BLaER1 (cell line): Measurements from ENCODE around the gene H2BK1.

Source experiments
- H3K27ac ChIP-seq: shearing (Covaris generic); formaldehyde crosslinking; 2 replicates; pipeline ENCODE4 v1.8.1; 2022
- H3K27me3 ChIP-seq: shearing (Covaris generic); formaldehyde crosslinking; 2 replicates; pipeline ENCODE4 v1.8.1; 2022
- H3K36me3 ChIP-seq: shearing (Covaris generic); formaldehyde crosslinking; 2 replicates; pipeline ENCODE4 v1.8.1; 2022
- H3K4me1 ChIP-seq: shearing (Covaris generic); formaldehyde crosslinking; 2 replicates; pipeline ENCODE4 v1.8.1; 2022
- H3K4me2 ChIP-seq: shearing (Covaris generic); formaldehyde crosslinking; 2 replicates; pipeline ENCODE4 v1.8.1; 2022
- H3K4me3 ChIP-seq: shearing (Covaris generic); formaldehyde crosslinking; 2 replicates; pipeline ENCODE4 v1.8.1; 2022
- H3K9ac ChIP-seq: shearing (Covaris generic); formaldehyde crosslinking; 2 replicates; pipeline ENCODE4 v1.8.1; 2022
- H3K9me3 ChIP-seq: shearing (Covaris generic); formaldehyde crosslinking; 2 replicates; pipeline ENCODE4 v1.8.1; 2022
- H4K20me1 ChIP-seq: shearing (Covaris generic); formaldehyde crosslinking; 2 replicates; pipeline ENCODE4 v1.8.1; 2022
- Cebpa-rat ChIP-seq: shearing (Covaris generic); IDR thresholded peaks from 2 replicates; pipeline ENCODE4 v1.8.1; 2022

H2BK1 gene

DNA sequence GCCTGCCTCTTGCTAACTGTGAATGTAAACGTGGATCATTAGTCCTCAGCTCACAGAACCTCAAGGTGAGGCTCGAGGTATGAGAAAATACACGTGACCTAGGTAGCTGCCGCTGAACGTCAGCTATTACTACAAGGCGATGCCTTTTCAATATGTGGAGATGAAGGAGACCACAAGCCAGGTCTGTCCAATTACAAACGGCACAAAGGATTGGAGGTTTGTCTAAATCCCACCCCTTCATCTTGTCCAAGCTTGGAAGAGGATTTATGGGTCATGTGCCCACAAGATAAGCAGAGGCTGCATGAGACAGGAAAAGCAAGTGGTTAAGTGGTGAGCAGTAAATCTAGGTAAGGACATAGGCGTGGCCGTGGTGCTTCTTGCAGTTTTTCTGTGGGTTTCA lies 3.4 kb downstream of the H2BK1 start:
- Histone ChIP-seq H3K27ac (no peak overlapping the region), H3K4me1 (peaks cover 17% of the 10 kb centered on the region), H3K4me2 (peak overlapping the region; percentile 70), H3K9me3 (no peaks in the 10 kb centered on the region), H3K27me3 (peaks cover 12% of the 10 kb centered on the region; the same call in 1 of the 2 replicates), H4K20me1 (peaks cover 14% of the 10 kb centered on the region; the same call in 1 of the 2 replicates), H3K9ac (no peak overlapping the region), H3K36me3 (peaks cover 11% of the 10 kb centered on the region; the same call in 1 of the 2 replicates), H3K4me3 (no peak overlapping the region)
- no peak for TF ChIP-seq Cebpa-rat

DNA sequence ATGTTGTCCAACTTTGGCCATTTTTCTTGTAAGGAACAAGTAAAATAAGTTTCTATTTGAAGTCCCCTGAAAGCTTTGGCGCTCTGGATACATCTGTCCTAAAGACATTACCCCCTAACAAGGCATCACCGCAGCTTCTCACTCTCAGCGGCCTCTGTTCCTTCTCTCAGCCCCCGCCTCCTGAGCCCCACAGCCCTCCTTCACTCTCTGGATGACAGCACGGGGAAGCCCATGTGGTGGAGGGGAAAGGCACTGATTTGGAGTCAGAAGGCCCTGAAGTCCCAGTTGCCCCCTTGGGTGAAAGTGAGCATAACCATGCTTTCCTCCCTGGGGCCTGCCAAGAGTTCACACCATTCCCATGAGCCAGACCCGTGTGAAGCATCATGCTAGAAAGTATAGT lies 4.6 kb downstream of the H2BK1 start:
- TF ChIP-seq Cebpa-rat, result no peak
- Histone ChIP-seq H3K4me1 (peaks cover 17% of the 10 kb centered on the region), H4K20me1 (peaks cover 3% of the 10 kb centered on the region; the same call in 1 of the 2 replicates), H3K36me3 (0 out of 2 replicates have a peak, but pooled peaks cover under 1% of the 10 kb centered on the region), H3K9ac (no peak overlapping the region), H3K4me2 (no peak overlapping the region), H3K27me3 (peaks cover 12% of the 10 kb centered on the region; the same call in 1 of the 2 replicates), H3K4me3 (no peak overlapping the region), H3K9me3 (no peaks in the 10 kb centered on the region), H3K27ac (no peak overlapping the region)

DNA sequence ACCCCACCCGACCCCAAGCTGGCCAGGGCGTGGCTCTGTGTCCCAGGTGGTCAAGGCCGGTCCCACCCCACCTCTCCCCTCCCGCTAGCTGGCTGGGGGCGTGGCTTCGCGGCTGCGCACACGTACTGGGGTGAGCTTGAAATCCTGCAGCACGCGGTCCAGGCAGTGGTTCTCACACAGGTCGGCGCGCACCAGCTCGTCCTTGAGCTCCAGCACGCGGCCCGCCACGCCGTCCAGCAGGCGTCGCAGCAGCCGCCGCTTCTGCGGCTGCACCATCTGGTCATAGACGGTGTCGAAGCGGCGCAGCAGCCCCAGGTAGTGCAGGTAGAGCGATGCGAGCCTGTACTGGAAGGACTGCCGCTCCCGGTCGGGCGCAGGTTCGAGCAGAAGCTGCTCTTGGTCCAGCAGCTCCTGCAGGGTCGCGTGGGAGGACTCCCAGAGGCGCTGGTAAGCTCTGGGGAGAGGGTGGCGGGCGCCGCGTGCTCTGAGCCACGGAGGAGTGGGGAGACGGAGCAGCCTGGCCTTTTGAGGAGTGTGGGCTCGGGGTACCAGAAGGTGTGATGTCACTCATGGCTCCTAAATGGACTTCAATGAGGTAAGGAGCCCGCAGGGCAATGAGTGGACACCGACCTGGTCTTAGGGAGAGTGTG lies 5.8 kb downstream of the H2BK1 start:
- Histone ChIP-seq H3K27me3 (peaks cover 12% of the 10 kb centered on the region; the same call in 1 of the 2 replicates), H3K36me3 (no peaks in the 10 kb centered on the region), H3K4me3 (no peak overlapping the region), H3K9ac (no peak overlapping the region), H3K27ac (no peak overlapping the region), H3K9me3 (no peaks in the 10 kb centered on the region), H3K4me2 (no peak overlapping the region), H4K20me1 (no peaks in the 10 kb centered on the region), H3K4me1 (peaks cover 17% of the 10 kb centered on the region)
- TF ChIP-seq Cebpa-rat, result no peak

DNA sequence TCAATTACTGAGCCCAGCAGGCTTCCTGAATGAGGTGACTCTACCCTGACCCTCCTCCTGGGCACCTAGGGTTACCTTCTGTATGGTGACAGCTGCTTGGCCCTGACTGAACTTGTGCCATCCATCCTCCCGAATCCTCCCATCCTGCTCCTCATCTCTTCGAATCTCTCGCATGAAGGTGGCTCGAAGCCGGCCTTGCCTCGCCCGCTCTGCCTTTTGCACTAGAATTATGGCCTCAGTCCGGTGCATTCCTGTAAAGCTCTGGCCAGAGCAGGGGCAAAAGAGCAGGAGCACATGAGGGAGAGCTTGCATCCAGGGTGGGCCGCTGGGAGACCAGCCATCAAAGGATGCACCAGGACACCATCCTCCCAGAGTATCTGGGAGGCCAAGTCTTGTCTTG lies 7.5 kb downstream of the H2BK1 start:
- no peaks in the 10 kb centered on the region for H3K36me3 ChIP-seq
- peaks cover 15% of the 10 kb centered on the region for H3K4me1 ChIP-seq
- no peak overlapping the region for H3K4me3 ChIP-seq
- no peaks in the 10 kb centered on the region for H4K20me1 ChIP-seq
- no peaks in the 10 kb centered on the region for H3K9me3 ChIP-seq
- no peak overlapping the region for H3K9ac ChIP-seq
- no peak overlapping the region for H3K27ac ChIP-seq
- TF ChIP-seq Cebpa-rat, result no peak
- H3K4me2 ChIP-seq, result no peak overlapping the region
- peaks cover 18% of the 10 kb centered on the region; the same call in 1 of the 2 replicates for H3K27me3 ChIP-seq

DNA sequence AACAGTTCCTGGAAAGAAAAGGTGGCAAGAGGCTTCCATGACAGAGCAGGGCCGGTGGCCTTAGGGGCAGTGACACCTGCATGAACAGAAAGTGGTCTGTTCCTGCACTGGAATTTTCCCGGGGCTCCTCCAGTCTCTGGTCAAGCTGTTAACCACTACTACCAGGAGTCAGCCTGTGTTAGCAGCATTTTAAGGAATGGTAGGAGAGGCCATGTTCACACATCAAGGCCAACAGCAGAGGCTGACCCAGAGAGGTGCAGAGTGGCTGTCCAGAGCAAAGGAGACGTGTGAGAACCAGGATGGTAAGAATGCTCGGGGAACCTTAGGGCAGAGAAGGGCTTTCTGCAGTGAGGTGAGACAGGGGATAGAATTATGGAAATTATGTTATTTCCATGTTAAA lies 8.5 kb downstream of the H2BK1 start:
- Histone ChIP-seq H3K9me3 (no peaks in the 10 kb centered on the region), H3K27ac (no peak overlapping the region), H4K20me1 (no peaks in the 10 kb centered on the region), H3K9ac (no peak overlapping the region), H3K4me2 (no peak overlapping the region), H3K4me3 (no peak overlapping the region), H3K27me3 (peaks cover 29% of the 10 kb centered on the region), H3K36me3 (no peaks in the 10 kb centered on the region), H3K4me1 (peaks cover 4% of the 10 kb centered on the region)
- no peak for TF ChIP-seq Cebpa-rat

DNA sequence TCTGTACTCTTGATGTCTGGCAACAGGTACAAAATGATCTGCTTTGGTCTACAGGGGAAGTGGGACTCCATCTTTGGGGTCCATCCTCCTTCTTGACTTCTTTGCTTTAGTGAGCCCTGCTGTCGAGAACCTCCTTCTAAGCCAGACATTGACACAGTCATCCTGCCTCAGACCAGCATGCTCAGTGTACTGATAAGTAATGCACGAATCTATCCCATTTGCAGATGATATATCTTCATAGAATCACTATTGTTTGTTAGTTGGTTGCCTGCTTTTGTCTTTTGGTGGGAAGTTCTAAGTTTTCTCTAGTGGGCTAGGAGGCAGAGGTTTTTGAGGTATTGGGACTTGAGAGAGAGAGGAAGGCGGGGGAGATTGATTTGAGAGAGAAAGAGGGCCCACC lies 8.9 kb downstream of the H2BK1 start:
- no peaks in the 10 kb centered on the region for H3K36me3 ChIP-seq
- TF ChIP-seq Cebpa-rat, result no peak
- no peak overlapping the region for H3K4me3 ChIP-seq
- H3K4me2 ChIP-seq, result no peak overlapping the region
- H3K9me3 ChIP-seq, result no peaks in the 10 kb centered on the region
- no peaks in the 10 kb centered on the region; the same call in 1 of the 2 replicates for H4K20me1 ChIP-seq
- peaks cover 33% of the 10 kb centered on the region for H3K27me3 ChIP-seq
- H3K27ac ChIP-seq, result no peak overlapping the region
- no peak overlapping the region for H3K9ac ChIP-seq
- H3K4me1 ChIP-seq, result no peaks in the 10 kb centered on the region; the same call in 1 of the 2 replicates

DNA sequence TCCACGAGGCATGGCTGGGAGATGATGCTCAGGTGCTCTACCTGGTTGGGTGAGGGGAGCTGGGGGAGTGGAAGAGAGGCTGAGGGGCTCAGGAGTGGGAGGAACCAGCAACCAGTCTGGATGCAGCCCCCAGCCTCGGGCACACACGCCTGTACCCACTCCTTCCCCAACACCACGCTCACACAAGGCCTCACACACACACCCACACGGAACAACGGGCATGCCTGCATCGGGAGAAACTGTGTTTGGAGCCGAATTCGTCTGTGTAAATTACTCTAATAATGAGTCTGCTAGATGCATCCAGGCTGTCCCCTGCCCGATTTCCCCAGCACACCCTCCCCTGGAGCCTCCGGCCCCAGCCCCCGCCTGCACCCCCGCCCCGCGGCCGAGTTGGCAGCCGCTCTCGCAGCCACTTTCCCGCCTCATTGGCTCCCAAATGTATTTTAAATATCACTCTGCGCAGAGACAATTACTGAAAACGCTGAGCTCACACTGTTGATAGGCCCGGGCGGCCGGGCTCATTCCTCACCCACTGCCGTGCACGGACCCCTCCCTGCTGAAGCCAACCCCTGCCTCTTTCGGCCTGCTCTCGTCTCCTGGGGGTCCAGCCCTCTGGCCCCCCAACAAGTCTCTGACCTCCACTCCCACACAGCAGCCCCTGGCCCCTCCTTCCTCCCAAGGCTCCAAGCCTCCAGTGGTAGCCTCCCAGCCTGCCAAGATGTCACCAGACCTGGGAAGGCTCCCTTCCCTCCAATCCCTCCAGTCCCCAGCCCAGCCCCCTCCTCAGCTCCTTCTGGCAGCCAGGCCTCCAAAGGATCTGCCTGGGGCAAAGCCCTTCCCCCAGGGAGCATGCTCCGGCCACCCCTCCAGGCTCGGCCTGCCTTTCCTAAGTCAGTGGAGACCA lies 11.1 kb downstream of the H2BK1 start:
- Histone ChIP-seq H3K4me3 (no peak overlapping the region), H3K27me3 (peaks cover 53% of the 10 kb centered on the region), H3K4me1 (no peaks in the 10 kb centered on the region), H3K4me2 (no peak overlapping the region), H3K9me3 (no peaks in the 10 kb centered on the region), H3K36me3 (no peaks in the 10 kb centered on the region), H3K27ac (no peak overlapping the region), H3K9ac (no peak overlapping the region), H4K20me1 (no peaks in the 10 kb centered on the region; the same call in 1 of the 2 replicates)
- no peak for TF ChIP-seq Cebpa-rat

DNA sequence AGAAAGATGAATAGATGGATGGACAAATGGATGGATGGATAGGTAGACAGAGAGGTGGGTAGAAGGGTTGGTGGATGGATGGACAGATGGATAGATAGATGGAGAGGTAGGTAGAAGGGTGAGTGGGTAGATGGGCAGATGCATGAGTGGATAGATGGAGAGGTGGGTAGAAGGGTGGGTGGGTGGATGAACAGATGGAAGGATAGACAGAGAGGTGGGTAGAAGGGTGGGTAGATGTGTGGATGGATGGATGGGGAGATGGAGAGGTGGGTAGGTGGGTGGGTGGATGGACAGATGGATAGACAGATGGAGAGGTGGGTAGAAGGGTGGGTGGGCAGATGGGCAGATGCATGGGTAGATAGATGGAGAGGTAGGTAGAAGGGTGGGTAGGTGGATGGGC lies 12.4 kb downstream of the H2BK1 start:
- Histone ChIP-seq H3K4me2 (no peak overlapping the region), H3K9ac (no peak overlapping the region), H3K4me1 (no peaks in the 10 kb centered on the region), H3K36me3 (no peaks in the 10 kb centered on the region), H3K27ac (no peak overlapping the region), H3K4me3 (no peak overlapping the region), H4K20me1 (peaks cover 4% of the 10 kb centered on the region; the same call in 1 of the 2 replicates), H3K9me3 (no peaks in the 10 kb centered on the region), H3K27me3 (peaks cover 54% of the 10 kb centered on the region)
- no peak for TF ChIP-seq Cebpa-rat

DNA sequence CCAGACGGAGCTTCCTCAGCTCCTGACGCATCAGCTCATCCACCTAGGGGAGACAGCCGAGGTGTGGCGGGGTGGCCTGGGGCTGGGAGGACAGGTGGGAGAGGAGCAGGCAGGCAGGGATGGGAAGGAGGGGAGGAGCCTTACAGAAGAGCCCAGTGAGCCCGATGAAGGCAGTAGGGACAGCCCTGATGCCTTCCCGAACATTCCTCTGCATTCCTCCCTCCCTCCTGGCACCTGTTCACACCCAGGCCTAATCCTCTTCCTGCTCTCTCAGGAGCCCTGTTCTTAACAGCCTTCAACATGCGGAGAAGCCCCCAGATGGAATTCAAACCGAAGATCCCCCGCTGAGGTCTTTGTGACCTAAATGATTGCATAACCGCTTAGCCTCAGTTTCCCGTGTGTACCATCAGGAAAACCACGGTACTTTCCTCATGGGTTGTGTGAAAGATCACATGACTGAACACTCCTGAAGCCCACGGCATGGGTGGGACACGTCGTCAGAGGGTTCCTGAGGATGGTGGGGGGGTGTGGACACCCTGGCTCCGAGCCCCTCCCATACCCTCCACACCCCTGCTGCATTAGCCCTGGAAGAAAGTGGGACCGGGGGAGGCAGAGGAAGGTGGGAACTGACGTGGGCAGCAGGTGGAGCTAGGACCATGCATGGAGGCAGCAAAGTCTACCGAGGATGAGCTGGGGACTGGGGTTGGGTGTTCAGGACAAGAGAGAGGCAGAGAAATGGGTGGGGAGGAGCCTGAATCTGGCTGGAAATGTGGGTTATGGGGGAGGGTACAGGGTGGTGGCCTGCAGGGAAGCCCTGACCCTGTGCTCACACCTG lies 14.5 kb downstream of the H2BK1 start:
- no peak for TF ChIP-seq Cebpa-rat
- Histone ChIP-seq H3K36me3 (no peaks in the 10 kb centered on the region), H3K27me3 (peaks cover 64% of the 10 kb centered on the region)

More for the DNA sequence above, 14.5 kb downstream of the H2BK1 start:
- Histone ChIP-seq H3K27ac (no peak overlapping the region), H3K9me3 (no peaks in the 10 kb centered on the region), H4K20me1 (peaks cover 25% of the 10 kb centered on the region; the same call in 1 of the 2 replicates), H3K4me3 (no peak overlapping the region), H3K9ac (no peak overlapping the region), H3K4me2 (no peak overlapping the region), H3K4me1 (no peaks in the 10 kb centered on the region)
